ENCODE results near the gene PDZD2. TPM values are rescaled to one million over a fixed set of nuclear protein-coding genes. Genes with fewer than 3 reads are reported as not detected.

PDZD2 gene
- total RNA-seq, 1 donor from 2014 or later, result 6.7 TPM

DNA sequence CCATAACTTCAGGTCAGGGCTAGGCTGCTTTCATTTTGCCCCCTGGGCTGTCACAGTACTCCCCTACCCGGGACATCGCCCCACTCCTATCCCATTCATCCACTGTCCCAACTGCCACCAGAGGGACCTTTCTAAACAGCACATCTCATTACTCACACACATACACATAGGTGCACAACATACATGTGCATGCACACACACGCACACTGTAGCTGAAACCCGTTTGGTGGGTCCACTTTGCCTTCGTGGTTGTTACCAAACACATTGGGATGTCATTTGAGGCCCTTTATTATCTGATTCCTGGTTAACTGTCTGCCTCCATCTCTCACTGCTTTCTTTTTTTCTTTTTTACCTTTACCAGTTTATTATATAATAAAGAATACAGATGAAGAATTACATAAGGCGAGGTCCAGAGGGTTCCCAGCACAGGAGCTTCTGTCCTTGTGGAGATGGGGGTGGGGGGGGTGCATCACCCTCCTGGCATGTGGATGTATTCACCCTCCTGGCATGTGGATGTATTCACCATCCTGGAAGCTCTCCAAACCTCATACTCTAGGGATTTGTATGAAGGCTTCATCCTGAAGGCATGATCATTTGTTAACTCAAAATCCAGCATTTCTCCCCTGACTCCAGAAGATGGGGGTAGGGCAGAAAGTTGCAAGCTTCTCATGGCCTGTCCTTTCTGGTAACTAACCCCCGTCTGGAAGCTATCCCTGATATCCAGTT lies 349.2 kb downstream of the PDZD2 start:
- Histone ChIP-seq H3K36me3 (ENCODE audit: control insufficient read depth, insufficient read depth, low read length) (no peaks in the 10 kb centered on the region), H3K4me3 (ENCODE audit: low read depth, low read length) (no peak overlapping the region), H3K27me3 (ENCODE audit: control insufficient read depth, insufficient read depth, low read length) (no peaks in the 10 kb centered on the region)
- TF ChIP-seq, protein P1, sequence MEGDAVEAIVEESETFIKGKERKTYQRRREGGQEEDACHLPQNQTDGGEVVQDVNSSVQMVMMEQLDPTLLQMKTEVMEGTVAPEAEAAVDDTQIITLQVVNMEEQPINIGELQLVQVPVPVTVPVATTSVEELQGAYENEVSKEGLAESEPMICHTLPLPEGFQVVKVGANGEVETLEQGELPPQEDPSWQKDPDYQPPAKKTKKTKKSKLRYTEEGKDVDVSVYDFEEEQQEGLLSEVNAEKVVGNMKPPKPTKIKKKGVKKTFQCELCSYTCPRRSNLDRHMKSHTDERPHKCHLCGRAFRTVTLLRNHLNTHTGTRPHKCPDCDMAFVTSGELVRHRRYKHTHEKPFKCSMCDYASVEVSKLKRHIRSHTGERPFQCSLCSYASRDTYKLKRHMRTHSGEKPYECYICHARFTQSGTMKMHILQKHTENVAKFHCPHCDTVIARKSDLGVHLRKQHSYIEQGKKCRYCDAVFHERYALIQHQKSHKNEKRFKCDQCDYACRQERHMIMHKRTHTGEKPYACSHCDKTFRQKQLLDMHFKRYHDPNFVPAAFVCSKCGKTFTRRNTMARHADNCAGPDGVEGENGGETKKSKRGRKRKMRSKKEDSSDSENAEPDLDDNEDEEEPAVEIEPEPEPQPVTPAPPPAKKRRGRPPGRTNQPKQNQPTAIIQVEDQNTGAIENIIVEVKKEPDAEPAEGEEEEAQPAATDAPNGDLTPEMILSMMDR (IDR thresholded peaks at IDR 0.05; ENCODE audit: insufficient read depth, low read length, poor library complexity, severe bottlenecking), result no peak
- peak; percentile 95 for DNase-seq (ENCODE audit: low read depth)

DNA sequence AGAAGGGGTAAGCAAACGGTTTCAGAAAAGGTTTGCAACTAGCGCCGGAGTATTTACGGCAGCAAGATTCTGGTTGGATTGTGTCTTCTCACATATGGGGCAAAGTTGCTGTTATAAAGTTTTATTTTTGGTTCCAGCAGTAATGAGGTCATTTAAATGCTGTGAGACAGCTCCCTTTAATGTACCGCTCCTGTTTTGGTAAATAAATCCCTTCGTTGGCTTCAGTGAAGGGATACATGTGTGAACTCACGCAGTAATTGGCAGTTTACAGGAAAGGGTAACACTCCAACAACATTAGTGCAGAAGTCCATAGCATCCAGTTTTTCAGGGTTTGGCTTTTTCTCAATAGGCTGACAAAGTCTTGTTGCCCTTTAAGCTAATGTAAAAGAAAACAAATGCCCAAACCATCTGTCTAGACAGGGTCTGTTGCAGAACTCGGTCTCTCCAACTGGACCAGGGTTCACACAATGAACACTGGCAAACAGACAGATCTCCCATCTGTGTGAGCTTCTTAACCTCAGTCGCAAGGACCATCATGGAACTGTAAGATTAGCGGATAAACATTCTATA lies 351.2 kb downstream of the PDZD2 start:
- TF ChIP-seq, protein P1 (IDR thresholded peaks at IDR 0.05; ENCODE audit: insufficient read depth, low read length, poor library complexity, severe bottlenecking), result no peak
- no peak for DNase-seq (ENCODE audit: low read depth)
- Histone ChIP-seq H3K27me3 (ENCODE audit: control insufficient read depth, insufficient read depth, low read length) (no peaks in the 10 kb centered on the region), H3K4me3 (ENCODE audit: low read depth, low read length) (no peak overlapping the region), H3K36me3 (ENCODE audit: control insufficient read depth, insufficient read depth, low read length) (no peaks in the 10 kb centered on the region)

DNA sequence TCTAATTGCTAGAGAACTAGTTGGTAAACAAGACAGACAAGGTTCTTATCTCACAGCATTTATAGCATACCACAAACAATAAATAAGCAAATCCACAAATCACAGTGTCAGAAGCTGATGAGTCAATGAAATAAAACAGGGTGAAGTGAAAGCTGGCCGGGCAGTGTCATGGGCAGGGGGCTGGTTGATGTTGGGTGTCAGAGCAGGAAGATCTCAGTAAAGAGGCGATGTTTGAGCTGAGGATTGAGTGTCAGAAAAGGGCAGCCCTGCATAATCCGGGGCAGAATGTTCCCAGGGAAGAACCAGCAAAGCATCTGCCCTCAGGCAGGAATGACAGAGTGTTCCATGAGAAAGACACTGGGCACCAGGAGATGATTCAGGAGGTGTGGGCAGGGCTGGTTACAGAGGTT lies 351.8 kb downstream of the PDZD2 start:
- Histone ChIP-seq H3K27me3 (ENCODE audit: control insufficient read depth, insufficient read depth, low read length) (no peaks in the 10 kb centered on the region), H3K4me3 (ENCODE audit: low read depth, low read length) (no peak overlapping the region)

DNA sequence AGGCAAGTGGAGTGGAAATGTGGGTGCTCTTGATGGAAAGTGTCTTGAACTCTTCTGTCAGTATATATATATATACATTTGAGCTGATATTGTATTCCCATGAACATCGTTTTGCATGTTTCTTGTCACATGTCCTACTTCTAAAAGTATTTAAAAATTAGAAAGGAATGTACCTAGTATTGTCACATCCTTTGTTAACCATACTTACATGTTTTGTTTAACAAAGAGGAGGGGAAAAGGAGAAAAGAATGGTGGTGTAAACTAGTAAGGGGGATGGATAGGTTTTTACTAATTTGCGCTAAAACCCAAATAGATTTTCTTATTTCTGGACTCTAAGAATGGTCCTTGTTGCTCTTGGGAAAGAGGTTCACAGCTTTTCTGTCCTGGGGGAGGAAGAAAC lies 353.4 kb downstream of the PDZD2 start:
- H3K4me3 ChIP-seq (ENCODE audit: low read depth, low read length), result no peak overlapping the region
- TF ChIP-seq, protein P1 (IDR thresholded peaks at IDR 0.05; ENCODE audit: insufficient read depth, low read length, poor library complexity, severe bottlenecking), result no peak
- H3K36me3 ChIP-seq (ENCODE audit: control insufficient read depth, insufficient read depth, low read length), result no peaks in the 10 kb centered on the region
- H3K27me3 ChIP-seq (ENCODE audit: control insufficient read depth, insufficient read depth, low read length), result no peaks in the 10 kb centered on the region
- no peak for DNase-seq (ENCODE audit: low read depth)

More for the DNA sequence above, 351.8 kb downstream of the PDZD2 start:
- no peaks in the 10 kb centered on the region for H3K36me3 ChIP-seq (ENCODE audit: control insufficient read depth, insufficient read depth, low read length)
- TF ChIP-seq, protein P1 (IDR thresholded peaks at IDR 0.05; ENCODE audit: insufficient read depth, low read length, poor library complexity, severe bottlenecking), result no peak
- no peak for DNase-seq (ENCODE audit: low read depth)

DNA sequence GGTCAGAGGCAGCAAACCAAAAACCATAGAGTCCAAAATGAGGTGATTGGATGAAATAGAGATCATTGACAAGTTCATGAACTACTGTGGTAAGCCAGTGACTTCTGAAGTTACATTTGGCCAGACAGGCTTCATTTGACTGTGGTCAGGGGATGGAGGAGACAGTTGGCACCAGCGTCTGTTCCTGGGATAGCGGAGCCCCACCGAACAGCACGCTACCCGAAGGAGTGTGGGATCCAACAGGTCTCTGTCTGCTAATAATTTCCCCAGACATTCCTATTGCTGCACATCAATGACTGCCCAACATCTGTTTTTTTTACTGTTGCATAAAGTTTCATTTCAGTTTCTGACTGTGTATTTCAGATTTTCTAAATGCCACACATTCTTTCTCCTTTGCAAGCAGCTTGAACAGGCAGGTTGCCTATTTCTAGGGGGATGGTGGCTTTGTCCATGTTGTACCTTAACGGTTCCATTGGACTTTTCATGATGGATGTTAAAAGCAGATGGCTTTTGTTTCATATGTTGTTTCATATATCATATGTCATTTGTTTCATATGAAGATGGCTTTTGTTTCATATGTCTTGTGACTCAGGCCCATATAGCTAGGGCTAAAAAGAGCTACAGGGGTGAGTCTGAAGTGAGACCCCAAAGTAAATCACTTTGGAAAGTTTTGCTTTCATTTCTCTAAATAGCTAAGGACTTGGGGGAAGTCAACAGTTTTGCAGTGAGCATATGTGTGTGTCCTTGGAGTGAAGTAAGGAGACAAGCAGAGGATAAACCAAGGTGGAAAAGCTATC lies 354.4 kb downstream of the PDZD2 start:
- H3K4me3 ChIP-seq (ENCODE audit: low read depth, low read length), result no peak overlapping the region
- peak; percentile 45 for DNase-seq (ENCODE audit: low read depth)
- H3K36me3 ChIP-seq (ENCODE audit: control insufficient read depth, insufficient read depth, low read length), result no peaks in the 10 kb centered on the region
- no peaks in the 10 kb centered on the region for H3K27me3 ChIP-seq (ENCODE audit: control insufficient read depth, insufficient read depth, low read length)
- TF ChIP-seq, protein P1 (IDR thresholded peaks at IDR 0.05; ENCODE audit: insufficient read depth, low read length, poor library complexity, severe bottlenecking), result no peak

Data from kidney epithelial cell (primary cell).